HG02870 (cell line): ENCODE data around the gene STAT5A.

Source experiments
- ATAC-seq: cut with Tn5 transposase; IDR thresholded peaks from one replicate; pipeline ENCODE4 v1.9.1; 2021; ENCODE audit warnings: mild to moderate bottlenecking, moderate library complexity; ENCODE audit not compliant: unreplicated experiment

The STAT5A gene

GRCh38 chr17:42322382-42323267 lies 34.3 kb downstream of the STAT5A start:
- no peak for ATAC-seq

GRCh38 chr17:42323268-42323773 lies 35.0 kb downstream of the STAT5A start:
- ATAC-seq = no peak

GRCh38 chr17:42325026-42325425 lies 36.7 kb downstream of the STAT5A start:
- ATAC-seq = no peak

- no peak for ATAC-seq
Measured at GRCh38 chr17:42329025-42329976, 41.0 kb downstream of the STAT5A start.

- peak; percentile 32 for ATAC-seq
Measured at GRCh38 chr17:42333053-42333452, 44.8 kb downstream of the STAT5A start.

- no peak for ATAC-seq
Measured at GRCh38 chr17:42334677-42335076, 46.4 kb downstream of the STAT5A start.

- ATAC-seq = peak; percentile 59
Measured at GRCh38 chr17:42337442-42337841, 49.1 kb downstream of the STAT5A start.

GRCh38 chr17:42338427-42338985 lies 50.2 kb downstream of the STAT5A start:
- ATAC-seq = no peak

GRCh38 chr17:42339221-42339620 lies 50.9 kb downstream of the STAT5A start:
- ATAC-seq = no peak

GRCh38 chr17:42340691-42341127 lies 52.4 kb downstream of the STAT5A start:
- ATAC-seq = no peak

- no peak for ATAC-seq
Measured at GRCh38 chr17:42341568-42341967, 53.3 kb downstream of the STAT5A start.

GRCh38 chr17:42342242-42343008 lies 54.1 kb downstream of the STAT5A start:
- no peak for ATAC-seq

- ATAC-seq = no peak
Measured at GRCh38 chr17:42345396-42346073, 57.2 kb downstream of the STAT5A start.

GRCh38 chr17:42346481-42346880 lies 58.2 kb downstream of the STAT5A start:
- no peak for ATAC-seq

GRCh38 chr17:42347198-42347597 lies 58.9 kb downstream of the STAT5A start:
- ATAC-seq = no peak

- ATAC-seq = no peak
Measured at GRCh38 chr17:42347606-42348005, 59.3 kb downstream of the STAT5A start.

- no peak for ATAC-seq
Measured at GRCh38 chr17:42348104-42348503, 59.8 kb downstream of the STAT5A start.

GRCh38 chr17:42354956-42355843 lies 66.9 kb downstream of the STAT5A start:
- no peak for ATAC-seq

- ATAC-seq = no peak
Measured at GRCh38 chr17:42358434-42358833, 70.1 kb downstream of the STAT5A start.
